Endometrial microvascular endothelial cells (primary cell): Measurements from ENCODE around the gene KAT2B. TPM values are rescaled to one million over a fixed set of nuclear protein-coding genes. Genes with fewer than 3 reads are reported as not detected.
"Not testable (repeated sequence)": the region's sequence is repeated elsewhere in the genome, so short reads cannot be mapped to it uniquely, and the experiment has no call there.

Source experiments
- in situ Hi-C: cut with HindIII; loops from 2 replicates; pipeline ENCODE4 v1.10.0; 2017; ENCODE audit warnings: low sequenced_read_pairs, low pct_unique_long_range_greater_than_20kb; ENCODE audit errors: inconsistent ontology term
- total RNA-seq: library from RNA; depleted of rRNA; stranded (reverse); fragments of >200 nt; gene quantifications from one replicate; pipeline ENCODE4 v1.2.3, GENCODE V29; 2015; ENCODE audit errors: inconsistent ontology term

Gene KAT2B
- total RNA-seq, 1 donor from 2014 or later: 11.7 TPM

DNA sequence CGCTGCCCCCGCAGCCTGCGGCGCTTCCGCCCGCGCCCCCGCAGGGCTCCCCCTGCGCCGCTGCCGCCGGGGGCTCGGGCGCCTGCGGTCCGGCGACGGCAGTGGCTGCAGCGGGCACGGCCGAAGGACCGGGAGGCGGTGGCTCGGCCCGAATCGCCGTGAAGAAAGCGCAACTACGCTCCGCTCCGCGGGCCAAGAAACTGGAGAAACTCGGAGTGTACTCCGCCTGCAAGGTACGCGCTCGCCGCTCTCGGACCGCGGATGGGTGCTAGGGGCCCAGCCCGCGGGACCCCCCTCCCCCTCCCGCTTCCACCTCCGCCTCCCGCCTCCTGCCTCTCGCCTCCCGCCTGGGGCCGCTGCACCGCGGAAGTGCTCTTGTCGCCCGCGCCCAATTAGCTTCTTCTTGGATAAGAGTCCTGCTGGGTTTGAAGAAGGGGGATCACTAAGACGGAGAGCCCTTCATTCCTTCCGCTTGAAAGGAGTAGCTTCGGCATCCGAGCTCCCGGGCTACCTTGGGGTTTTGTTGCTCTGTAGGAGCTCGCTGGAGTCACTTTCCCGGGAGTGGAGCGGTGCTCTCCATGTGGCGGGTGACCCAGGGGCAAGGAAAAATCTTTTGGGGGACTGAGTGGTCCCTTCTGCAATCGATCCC is 426 bp downstream of the KAT2B start:
- in situ Hi-C loops: no loop called here

DNA sequence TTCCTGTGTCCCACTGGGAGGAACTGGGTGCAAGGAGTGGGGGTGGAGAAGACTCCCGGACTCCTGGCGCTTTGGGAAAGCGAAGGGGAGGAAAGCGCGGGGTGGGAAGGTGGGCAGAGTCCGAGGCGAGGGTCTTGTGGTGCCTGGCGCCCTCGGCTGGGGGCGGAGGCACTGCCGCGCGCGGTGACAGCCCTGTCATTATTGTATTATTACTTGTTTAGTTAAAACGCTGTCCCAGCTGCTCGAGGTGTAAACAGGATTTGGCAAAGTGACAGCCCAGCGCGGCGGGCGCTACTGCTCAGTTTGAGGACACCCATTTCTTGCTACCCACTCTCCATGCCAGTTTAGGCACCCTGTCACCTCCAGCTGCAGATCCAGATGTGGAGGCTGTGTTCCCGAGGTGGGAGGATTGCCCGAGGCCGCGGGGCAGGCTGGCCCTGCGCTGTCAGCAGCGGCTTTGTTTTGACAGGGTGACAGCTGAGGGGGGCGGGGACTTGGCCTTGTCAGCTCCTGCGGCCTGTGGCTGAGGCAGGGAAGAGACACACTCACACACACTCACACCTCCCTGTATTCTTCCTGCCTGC is 1.0 kb downstream of the KAT2B start:
- in situ Hi-C loops: no loop called here

DNA sequence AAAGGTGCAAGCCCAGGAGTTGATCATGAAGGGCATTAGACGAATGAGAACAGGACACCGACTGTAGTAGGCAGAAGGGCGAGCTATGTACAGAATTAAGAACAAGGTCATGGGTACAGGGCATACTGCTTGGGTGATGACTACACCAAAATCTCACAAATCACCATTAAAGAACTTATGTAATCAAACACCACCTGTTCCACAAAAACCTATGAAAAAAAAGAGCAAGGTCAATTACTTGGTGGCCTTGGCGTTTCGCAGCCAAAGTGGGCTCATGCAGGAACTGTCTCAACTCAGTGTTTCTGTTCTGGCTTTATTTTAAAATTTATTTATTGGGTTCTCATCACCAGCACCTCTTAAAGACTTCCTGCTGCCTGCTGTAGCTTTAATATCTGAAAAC is 2.1 kb downstream of the KAT2B start:
- in situ Hi-C loops: no loop called here

DNA sequence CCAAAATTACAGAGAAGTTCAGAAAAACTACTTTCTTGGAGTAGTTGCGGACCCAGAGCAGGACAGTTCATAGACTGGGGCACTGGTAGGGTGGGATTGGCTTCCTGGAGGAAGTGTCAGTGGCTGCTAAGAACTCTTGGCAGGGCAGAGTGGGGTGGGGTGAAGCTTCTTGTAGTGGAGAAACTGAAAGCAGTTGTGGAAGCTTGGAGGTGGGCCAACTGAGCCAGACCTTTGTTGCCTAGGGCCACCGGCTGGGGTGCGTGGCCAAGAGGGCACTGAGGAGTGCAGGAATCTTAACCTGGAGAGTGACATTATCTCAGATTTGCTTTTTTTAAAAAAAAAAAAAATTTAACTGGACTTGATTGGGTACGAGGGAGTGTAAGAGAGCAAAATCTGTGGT is 3.1 kb downstream of the KAT2B start:
- in situ Hi-C loops: no loop called here

DNA sequence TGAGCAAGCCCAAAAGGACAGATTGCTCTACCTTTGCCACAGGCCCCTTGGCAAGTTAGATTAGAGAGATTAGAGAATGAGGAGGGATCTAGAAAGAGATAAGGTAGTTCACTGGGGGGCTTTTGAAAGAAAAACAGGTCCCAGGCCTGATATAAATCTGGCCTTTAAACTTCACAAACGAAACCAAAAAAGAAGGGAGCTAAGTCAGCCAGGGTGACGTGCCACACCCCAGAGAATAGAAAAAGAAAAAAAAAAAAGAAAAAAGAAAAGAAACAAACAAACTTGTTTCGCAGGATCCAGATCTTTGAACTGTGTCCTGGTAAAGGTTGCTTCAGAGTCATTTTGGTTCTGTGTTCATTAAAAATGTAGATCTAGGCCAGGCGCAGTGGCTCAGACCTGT is 3.6 kb downstream of the KAT2B start:
- in situ Hi-C loops: no loop called here

DNA sequence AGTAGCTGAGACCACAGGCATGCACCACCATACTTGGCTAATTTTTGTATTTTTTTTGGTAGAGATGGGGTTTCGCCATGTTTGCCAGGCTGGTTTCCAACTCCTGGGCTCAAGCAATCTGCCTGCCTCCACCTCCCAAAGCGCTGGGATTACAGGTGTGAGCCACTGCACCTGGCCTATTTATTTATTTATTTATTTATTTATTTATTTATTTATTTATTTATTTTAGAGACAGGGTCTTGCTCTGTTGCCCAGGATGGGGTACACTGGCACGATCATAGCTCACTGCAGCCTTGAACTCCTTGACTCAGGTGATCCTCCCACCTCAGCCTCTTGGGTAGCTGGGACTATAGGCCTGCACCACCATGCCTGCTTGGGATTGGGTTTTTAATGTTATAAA is 4.9 kb downstream of the KAT2B start:
- in situ Hi-C loops: not testable (repeated sequence)

DNA sequence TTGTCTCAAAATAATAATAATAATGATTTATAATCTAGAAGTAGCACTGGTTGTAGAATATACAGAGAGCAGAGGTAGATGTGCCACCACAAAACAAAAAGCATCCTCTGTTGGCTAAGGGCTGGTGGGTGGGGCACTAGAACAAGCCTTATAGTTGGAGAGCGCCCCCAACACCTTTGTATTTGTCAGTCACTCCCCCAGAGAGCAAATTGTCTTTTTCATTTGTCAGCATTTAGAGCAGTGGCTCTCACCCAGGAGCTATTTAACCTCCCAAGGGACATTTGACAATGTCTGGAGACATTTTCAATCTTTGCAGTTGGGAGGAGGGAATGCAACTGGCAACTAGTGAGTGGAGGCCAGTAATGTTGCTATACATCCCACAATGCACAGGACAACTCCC is 6.3 kb downstream of the KAT2B start:
- in situ Hi-C loops: no loop called here

DNA sequence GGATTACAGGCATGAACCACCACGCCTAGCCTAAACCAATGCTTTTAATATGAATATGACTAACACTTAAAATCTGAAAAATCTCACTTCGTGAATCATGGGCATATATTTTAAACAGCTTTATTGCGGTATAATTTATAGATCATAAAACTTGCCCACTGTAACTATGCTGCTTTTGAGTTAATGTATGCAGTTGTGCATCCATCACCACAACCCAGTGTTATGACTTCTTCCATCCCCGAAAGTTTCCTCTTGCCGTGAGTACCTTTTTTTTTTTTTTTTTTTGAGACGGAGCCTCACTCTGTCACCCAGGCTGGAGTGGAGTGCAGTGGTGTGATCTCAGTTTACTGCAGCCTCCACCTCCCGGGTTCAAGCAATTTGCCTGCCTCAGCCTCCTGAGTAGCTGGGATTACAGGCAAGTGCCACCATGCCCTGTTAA is 7.1 kb downstream of the KAT2B start:
- in situ Hi-C loops: no loop called here

DNA sequence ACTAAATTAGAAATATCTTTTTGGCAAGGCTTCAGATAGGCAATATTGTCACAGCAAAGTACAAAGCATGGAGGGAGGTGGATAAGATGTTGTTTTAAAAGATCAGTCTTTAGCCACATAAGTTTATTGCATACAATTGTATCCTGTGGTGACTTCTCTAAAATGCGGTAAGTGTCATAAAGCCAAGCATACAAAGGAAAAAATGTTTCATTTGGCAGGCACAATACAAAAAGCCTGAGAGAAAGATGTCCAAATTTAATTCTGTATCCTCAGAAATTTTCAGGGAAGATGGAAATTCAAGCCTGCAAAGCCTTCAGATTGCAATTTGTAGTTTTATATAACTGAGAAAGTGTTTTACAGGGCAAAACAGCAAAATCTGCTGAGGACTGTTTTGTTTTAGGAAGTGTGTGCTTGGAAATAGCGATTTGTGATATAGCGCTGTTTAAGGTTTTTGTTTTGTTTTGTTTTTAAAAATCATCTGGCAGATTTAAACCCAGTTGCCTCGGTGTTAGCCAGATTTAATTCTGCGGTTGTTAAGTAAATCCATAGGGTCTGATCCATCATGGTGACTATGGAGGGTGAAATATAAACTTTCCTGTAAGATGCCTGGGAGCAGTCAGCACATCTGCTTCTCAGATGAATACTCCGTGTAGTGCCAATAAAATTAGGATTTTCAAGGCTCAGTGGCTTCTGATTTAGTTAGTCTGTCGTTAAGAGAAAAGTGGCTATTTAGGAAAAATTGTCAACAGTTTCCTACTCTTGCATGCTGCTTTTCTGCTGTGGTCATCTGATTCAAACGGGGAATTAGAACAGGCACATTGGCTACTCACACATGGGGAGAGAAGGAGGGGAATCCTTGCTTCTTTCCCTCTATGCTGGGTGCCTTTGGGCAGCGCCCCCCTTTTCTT is 8.0 kb downstream of the KAT2B start:
- in situ Hi-C loops: no loop called here

DNA sequence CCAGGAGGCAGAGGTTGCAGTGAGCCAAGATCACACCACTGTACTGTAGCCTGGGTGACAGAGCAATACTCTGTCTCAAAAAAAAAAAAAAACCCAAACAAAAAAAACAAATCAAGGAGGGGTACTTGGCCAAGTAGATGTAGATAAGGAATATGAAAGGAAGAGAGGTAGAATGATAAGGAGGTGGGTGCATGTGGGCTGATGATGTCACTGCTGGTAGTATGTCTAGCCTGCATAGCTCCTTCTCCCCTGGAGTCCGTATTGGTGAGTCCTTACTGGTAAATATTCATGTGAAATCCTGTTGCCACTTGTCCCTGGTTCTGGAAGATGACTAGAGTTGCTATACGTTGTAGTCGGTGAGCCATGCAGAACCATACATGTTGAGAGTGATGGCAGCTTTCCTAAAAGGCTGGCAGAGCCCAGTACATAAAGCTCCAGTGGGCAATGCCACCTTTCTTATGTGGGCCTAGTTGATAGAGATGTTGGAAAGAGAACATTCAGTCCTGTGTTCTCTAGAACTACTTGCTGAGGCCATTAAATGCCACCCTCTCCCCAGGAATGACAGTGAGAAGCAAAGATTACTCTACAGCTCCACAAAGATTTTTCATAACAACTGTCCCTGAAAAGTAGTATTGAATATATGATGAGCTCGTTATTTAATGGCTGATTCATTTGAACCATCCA is 11.0 kb downstream of the KAT2B start:
- in situ Hi-C loops: no loop called here

DNA sequence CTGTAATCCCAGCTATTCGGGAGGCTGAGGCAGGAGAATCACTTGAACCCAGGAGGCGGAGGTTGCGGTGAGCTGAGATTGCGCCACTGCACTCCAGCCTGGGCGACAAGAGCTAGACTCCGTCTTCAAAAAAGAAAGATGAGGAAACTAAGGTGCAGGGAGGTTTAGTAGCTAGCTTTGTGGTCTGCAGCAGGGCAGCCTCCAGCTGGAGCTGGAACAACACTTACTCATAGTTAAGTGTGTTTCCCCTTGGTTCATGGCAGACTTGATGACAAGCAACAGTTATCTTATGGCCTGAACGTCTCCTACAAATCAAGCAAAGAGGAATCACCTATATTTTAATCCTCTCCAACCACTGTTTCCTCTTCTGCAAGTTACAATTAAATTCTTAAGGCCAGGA is 12.6 kb downstream of the KAT2B start:
- in situ Hi-C loops: no loop called here

DNA sequence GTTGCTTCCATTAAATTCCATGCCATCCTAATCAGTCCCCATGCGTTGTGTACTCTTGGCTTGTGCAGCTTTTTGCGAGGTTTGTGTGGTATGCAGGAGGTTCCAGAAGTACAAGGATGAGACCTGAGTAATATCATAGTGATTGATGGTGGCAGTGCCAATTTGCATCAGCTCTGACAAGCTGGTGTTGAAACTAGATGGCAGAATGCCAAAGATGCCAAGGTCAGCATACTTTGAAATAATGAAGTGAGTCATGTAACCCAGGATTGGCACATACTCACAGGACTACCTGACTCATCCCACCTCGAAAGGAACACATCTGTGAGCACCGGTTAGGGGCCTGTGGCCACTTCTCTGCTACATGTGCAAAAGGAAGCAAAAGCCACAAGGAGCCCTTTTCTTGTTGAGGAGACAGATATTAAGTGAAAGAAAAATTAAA is 14.3 kb downstream of the KAT2B start:
- in situ Hi-C loops: no loop called here

DNA sequence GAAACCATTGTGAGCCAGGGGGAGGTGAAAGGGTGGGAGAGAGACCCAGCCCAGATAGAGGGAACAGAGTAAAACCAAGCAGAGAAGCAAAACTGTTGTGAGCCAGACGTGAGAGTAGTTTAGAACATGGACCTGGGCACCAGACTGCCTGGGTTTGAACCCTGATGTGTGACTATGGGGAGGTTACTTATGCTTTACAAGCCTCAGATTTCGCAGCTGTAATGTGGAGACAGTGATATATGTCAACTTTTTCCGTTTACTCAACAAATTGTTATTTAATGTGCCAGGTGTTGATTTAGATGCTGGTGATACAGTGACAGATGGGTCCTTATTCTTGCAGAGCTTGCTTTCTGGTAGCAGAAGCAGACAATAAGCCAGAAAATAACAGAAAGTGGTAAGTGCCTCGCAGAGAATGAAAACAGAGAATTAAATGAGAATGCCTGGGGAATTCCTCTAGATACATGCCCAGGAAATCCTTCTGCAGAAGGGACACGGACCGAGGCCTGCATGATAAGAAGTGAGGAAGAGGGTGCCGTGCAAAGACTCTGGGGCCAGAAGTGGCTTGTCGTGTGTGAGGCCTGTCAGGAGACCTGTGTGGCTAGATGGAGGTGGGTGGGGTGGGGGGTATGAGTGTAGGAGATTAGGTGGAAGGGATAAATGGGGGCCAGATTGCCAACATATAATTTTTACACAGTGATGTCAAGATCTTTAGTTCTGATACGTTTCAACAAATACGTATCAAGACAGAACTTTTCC is 15.0 kb downstream of the KAT2B start:
- in situ Hi-C loops: no loop called here

DNA sequence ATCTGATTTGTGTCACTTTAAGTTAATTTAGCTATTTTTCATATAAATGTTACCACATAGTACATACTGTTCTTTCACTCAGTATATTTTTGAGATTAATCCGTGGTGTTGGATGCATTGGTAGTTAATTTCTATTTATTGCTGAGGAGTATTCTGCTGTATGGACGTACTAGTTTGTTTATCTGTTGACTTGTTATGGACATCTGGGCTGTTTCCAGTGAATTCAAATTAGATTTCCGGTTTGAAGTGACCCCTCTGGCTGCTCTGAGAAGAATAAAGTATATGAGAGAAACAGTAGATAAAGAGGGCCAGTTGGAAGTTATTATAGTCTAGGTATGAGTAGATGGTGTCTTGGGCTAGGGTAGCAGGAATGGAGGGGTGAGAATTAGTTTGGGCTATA is 15.6 kb downstream of the KAT2B start:
- in situ Hi-C loops: no loop called here

DNA sequence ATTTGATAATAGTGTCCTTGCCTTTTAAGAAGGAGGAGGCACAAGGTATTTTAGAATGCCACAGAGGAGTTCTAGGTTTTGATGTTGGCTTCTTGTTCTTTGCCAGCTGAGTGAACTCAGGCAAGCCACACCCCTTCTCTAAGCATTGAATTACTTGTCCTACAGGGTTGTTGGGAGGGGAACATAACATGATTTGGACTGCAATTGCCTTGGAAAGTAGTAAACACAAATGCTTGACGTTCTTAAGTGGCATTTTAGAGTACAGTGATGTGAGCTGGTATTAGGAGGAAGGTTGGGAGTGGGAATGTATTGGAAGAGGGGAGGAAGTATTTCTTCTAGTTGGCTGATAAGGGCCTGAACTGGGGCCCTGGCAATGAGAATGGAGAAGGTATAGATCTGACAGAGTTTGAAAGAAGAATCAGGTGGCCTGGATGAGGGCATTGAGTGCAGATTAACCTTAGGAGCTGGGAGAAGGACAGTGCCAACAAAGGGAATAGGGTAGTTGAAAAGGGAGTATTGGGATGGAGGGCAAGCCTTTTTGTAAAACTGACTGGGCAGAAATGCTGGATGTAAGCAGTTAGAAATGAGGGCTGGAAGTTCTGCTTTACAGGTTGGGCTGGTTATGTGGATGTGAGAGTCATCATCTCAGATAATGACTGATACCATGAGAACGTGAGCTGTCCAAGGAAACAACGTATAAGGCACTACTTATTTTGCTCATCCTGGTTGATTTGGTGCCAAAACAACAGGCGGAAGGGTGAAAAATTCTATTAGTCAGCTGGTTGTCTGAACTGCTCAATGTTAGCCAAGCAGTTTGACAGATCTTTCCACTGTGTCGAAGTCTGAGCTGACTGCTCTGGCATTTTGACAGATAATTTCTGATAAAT is 16.7 kb downstream of the KAT2B start:
- in situ Hi-C loops: no loop called here

DNA sequence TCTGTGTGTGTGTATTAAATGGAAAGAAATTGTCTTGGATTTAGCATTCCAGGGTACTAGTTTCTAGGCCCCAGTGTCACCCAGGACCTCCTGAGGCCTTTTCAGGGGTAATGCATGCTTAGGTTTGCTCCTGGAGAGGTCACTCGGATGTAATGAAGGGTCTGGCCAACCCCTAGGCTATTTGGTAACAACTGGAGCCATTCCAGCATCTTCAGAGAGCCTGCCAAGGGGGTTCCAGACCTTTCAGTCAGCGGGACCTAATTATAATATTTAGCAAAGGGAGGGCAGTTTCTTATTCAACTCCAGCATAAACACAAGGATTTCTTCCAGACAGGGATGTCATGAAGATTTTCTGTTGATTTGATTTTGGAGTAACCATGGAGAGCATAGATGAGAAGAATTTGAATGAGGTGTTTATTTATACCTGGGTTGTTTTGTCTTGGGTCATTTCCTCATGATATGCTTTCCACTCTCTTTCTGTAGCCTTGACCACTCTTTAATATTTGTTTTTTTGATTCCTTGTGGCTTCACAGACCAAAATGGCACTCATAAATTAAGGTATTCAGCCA is 17.4 kb downstream of the KAT2B start:
- in situ Hi-C loops: no loop called here

DNA sequence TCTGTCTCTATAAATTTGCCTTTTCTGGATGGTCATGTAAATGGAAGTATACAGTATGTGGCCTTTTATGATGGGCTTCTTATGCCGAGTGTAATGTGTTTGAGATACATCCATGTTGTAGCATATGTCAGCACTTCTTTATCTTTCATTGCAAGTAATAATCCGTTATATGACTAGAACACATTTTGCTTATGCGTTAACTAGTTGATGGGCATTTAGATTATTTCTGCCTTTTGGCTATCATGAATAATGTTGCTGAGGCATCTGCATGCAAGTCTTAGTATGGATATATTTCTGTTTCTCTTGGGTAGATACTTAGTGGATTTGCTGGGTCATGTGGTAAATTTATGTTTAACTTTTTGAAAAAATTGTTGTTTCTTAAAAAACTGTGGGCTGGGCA is 19.7 kb downstream of the KAT2B start:
- in situ Hi-C loops: no loop called here
